Testis (tissue), 3 donors: ENCODE data around the gene TMEM19. TPM values are rescaled to one million over a fixed set of nuclear protein-coding genes. Genes with fewer than 3 reads are reported as not detected.
A peak's percentile ranks its signal among the peaks of the same experiment; 100 is the strongest.

Experiments used
- DNase-seq: peaks from one replicate; pipeline ENCODE4 v3.0.0-alpha.2; 2019
- H3K27ac ChIP-seq, 2 donors: fragments of 200-600 bp; sonication (generic); one replicate each; pipeline ENCODE4 v1.5.1; 2019
- H3K27me3 ChIP-seq: fragments of 200-600 bp; sonication (generic); one replicate; pipeline ENCODE4 v1.5.1; 2019
- H3K36me3 ChIP-seq: fragments of 200-600 bp; sonication (generic); one replicate; pipeline ENCODE4 v1.5.1; 2017; ENCODE audit warnings: low read depth; ENCODE audit errors: missing control alignments
- H3K4me1 ChIP-seq: fragments of 200-600 bp; sonication (generic); one replicate; pipeline ENCODE4 v1.5.1; 2019
- H3K4me3 ChIP-seq, 2 donors: fragments of 200-600 bp; sonication (generic); one replicate each; pipeline ENCODE4 v1.5.1; 2017 to 2019
- H3K9me3 ChIP-seq: fragments of 200-600 bp; sonication (generic); one replicate; pipeline ENCODE4 v1.5.1; 2017
- POLR2A ChIP-seq: fragments of 450-650 bp; IDR thresholded peaks from one replicate; pipeline ENCODE4 v1.6.1; 2017; ENCODE audit warnings: antibody characterized with exemption, mild to moderate bottlenecking, moderate library complexity
- WGBS, 2 donors: methylation state at CpG; one replicate each; pipeline ENCODE4 v1.1.5; 2018; 5-methylcytosine and 5-hydroxymethylcytosine counted together
- intact Hi-C: fragments of 100-400 bp; cut with DNase I; formaldehyde crosslinking; loops from one replicate; pipeline ENCODE4 v1.15.1; 2023; ENCODE audit warnings: low total_unique reads
- polyA plus RNA-seq: library from polyadenylated mRNA; stranded (reverse); fragments of 350-450 nt; fragmentation: Illumina TruSeq; extraction: RNeasy Lipid Tissue Mini Kit (QIAGEN cat#74804); gene quantifications from one replicate; pipeline ENCODE4 v1.2.3, GENCODE V29; 2014; ENCODE audit warnings: low read depth, low replicate concordance; ENCODE audit not compliant: insufficient read depth
- total RNA-seq, 2 donors: library from RNA; depleted of rRNA; stranded (reverse); fragments of >200 nt; gene quantifications; one replicate each; pipeline ENCODE4 v1.2.3, GENCODE V29; 2016
- TF ChIP-seq, protein P1 (sequence below), 3 experiments: fragments of 450-650 bp in 2 of 3; fragments of 200-600 bp in 1 of 3; sonication (generic) in 1 of 3; IDR thresholded peaks; one replicate each; pipeline ENCODE4 v1.5.1; 2016 to 2019; ENCODE audit warnings: antibody characterized with exemption in 3 of 3, mild to moderate bottlenecking in 2 of 3, moderate library complexity in 1 of 3

Gene TMEM19
- total and polyA plus RNA-seq, 3 donors from 2014 or later: 11.5 to 16.0 (median 14.9) TPM

DNA sequence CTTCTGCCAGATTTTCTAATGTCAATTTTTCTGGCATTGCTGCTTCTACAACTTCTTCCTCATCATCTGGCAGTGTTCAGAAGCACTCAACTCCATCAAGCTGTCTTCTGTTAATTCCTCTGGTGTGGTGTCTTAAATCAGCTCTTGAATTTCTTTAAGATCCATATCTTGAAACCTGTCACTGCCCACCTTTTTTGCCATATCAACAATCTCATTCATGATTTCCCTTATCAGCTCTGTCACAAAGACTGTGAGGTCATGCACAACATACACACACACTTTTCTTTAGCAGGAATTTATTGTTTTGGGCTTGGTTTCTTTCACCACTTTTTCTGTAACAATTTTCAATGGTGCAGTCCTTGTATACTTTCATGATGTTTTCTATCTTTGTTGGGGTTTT is 14.6 kb upstream of the TMEM19 start:
- no peak for TF ChIP-seq POLR2A
- TF ChIP-seq, protein P1, sequence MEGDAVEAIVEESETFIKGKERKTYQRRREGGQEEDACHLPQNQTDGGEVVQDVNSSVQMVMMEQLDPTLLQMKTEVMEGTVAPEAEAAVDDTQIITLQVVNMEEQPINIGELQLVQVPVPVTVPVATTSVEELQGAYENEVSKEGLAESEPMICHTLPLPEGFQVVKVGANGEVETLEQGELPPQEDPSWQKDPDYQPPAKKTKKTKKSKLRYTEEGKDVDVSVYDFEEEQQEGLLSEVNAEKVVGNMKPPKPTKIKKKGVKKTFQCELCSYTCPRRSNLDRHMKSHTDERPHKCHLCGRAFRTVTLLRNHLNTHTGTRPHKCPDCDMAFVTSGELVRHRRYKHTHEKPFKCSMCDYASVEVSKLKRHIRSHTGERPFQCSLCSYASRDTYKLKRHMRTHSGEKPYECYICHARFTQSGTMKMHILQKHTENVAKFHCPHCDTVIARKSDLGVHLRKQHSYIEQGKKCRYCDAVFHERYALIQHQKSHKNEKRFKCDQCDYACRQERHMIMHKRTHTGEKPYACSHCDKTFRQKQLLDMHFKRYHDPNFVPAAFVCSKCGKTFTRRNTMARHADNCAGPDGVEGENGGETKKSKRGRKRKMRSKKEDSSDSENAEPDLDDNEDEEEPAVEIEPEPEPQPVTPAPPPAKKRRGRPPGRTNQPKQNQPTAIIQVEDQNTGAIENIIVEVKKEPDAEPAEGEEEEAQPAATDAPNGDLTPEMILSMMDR (IDR thresholded peaks at IDR 0.05): no peak
- Histone ChIP-seq H3K9me3 (no peaks in the 10 kb centered on the region), H3K36me3 (no peaks in the 10 kb centered on the region), H3K4me3 (no peak overlapping the region), H3K4me1 (no peaks in the 10 kb centered on the region), H3K27me3 (no peaks in the 10 kb centered on the region), H3K27ac (no peak overlapping the region)
- intact Hi-C loops: no loop called here
- DNase-seq: no peak

DNA sequence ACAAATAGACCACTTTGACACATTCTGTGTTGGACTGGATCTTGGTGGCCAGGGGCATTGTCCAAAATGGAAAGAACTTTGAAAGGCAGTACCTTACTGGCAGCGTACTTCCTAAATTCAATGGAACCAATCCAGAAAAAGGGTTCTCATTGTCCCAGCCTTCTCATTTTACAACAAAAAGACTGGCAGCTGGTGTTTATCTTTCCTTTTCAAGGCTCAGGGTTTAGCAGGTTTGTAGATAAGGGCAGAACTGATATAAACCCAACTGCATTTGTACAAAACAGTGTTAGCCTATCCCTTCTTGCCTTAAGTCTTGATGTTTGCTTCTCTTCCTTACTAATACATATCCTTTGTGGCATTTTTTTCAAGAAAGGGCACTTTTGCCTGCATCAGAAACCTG is 14.1 kb upstream of the TMEM19 start:
- Histone ChIP-seq H3K4me1 (no peaks in the 10 kb centered on the region), H3K4me3 (no peak overlapping the region), H3K27me3 (no peaks in the 10 kb centered on the region), H3K9me3 (no peaks in the 10 kb centered on the region), H3K36me3 (no peaks in the 10 kb centered on the region), H3K27ac (no peak overlapping the region)
- no peak for DNase-seq
- 43 to 73% methylated on average over 1 of the region's 1 CpG for WGBS, 2 donors
- intact Hi-C loops: no loop called here
- TF ChIP-seq, protein P1 (IDR thresholded peaks at IDR 0.05): no peak
- no peak for TF ChIP-seq POLR2A

GRCh38 chr12:71682466-71682865 is 3.4 kb upstream of the TMEM19 start:
- DNase-seq: no peak
- Histone ChIP-seq H3K4me1 (no peaks in the 10 kb centered on the region), H3K36me3 (no peaks in the 10 kb centered on the region), H3K4me3 (no peak overlapping the region), H3K9me3 (no peaks in the 10 kb centered on the region), H3K27me3 (no peaks in the 10 kb centered on the region), H3K27ac (no peak overlapping the region)
- intact Hi-C loops: no loop called here
- no peak for TF ChIP-seq POLR2A
- TF ChIP-seq, protein P1 (IDR thresholded peaks at IDR 0.05): no peak
- WGBS, 2 donors: 83 to 86% methylated on average over 1 of the region's 1 CpG

- no peak for DNase-seq
- intact Hi-C loops: no loop called here
Observed at GRCh38 chr12:71683633-71684032, 2.2 kb upstream of the TMEM19 start.

DNA sequence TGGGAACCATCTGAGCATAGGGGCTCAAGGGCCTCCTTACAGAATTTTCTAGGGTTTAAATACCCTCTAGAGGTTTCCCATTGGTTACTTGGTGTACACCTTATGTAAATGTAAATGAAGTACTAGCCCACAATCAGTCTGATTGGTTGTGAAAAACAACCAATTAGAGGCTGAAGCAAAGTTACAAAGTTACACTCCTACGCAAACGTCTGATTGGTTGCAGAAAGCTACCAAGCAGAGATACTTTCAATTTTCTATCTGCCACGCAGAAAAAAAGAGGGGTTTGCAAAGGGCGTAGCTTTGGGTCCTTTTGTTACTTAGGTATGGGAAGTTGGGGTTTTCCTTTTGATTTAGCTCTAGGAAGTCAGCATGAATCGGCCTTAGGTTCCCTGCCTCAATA is 1.8 kb upstream of the TMEM19 start:
- intact Hi-C loops: no loop called here
- WGBS, 2 donors: 51% methylated on average over 5 of the region's 5 CpGs

More at GRCh38 chr12:71683633-71684032, 2.2 kb upstream of the TMEM19 start:
- Histone ChIP-seq H3K4me3 (no peak overlapping the region), H3K27me3 (no peaks in the 10 kb centered on the region), H3K4me1 (no peaks in the 10 kb centered on the region), H3K27ac (peak overlapping the region in 1 of 2 donors; percentile 10), H3K36me3 (no peaks in the 10 kb centered on the region), H3K9me3 (no peaks in the 10 kb centered on the region)
- no peak for TF ChIP-seq POLR2A
- TF ChIP-seq, protein P1 (IDR thresholded peaks at IDR 0.05): no peak
- 66 to 73% methylated on average over 5 of the region's 5 CpGs for WGBS, 2 donors

More for the DNA sequence above, 1.8 kb upstream of the TMEM19 start:
- Histone ChIP-seq H3K4me3 (peak overlapping the region in 1 of 2 donors; percentile 4), H3K9me3 (no peaks in the 10 kb centered on the region), H3K4me1 (no peaks in the 10 kb centered on the region), H3K27ac (peak overlapping the region in 1 of 2 donors; percentile 10), H3K27me3 (no peaks in the 10 kb centered on the region), H3K36me3 (no peaks in the 10 kb centered on the region)
- TF ChIP-seq, protein P1 (IDR thresholded peaks at IDR 0.05): no peak
- no peak for TF ChIP-seq POLR2A
- DNase-seq: no peak
